Body of pancreas (tissue), 4 donors: Measurements from ENCODE around the gene PRRG3.

Source experiments
- CTCF ChIP-seq, 7 experiments: fragments of 450-650 bp in 4 of 7; fragments of 200-600 bp in 3 of 7; sonication (generic) in 3 of 7; IDR thresholded peaks; one replicate each; pipeline ENCODE4 v1.5.1; 2016 to 2019; ENCODE audit warnings: antibody characterized with exemption in 7 of 7
- POLR2A ChIP-seq, 3 donors: fragments of 450-650 bp; IDR thresholded peaks; one replicate each; pipeline ENCODE4 v1.6.1; 2016; ENCODE audit warnings: antibody characterized with exemption in 3 of 3, mild to moderate bottlenecking in 2 of 3

GRCh38 chrX:151711154-151711553, 15.9 kb downstream of the PRRG3 start:
- TF ChIP-seq POLR2A (IDR thresholded peaks at IDR 0.05): no peak
- no peak for TF ChIP-seq CTCF (IDR thresholded peaks at IDR 0.05)
